IMR-90 (cell line): ENCODE results near the gene MAFB. TPM values are rescaled to one million over a fixed set of nuclear protein-coding genes. Genes with fewer than 3 reads are reported as not detected.

Experiments used
- ATAC-seq: fragments of 200-7000 bp; cut with Tn5 transposase; 2 replicates; pipeline ENCODE4 v1.9.1; 2020; ENCODE audit warnings: low read depth, mild to moderate bottlenecking, moderate library complexity
- BruUV-seq: library from RNA; stranded (reverse); fragments of 400-500 nt; replicated peaks from 2 replicates; lab custom pipeline; 2021; lab: Mats Ljungman, UMichigan
- CTCF ChIA-PET: fragments of 300-600 bp; formaldehyde crosslinking; extraction: SDS; loops from one replicate; lab custom pipeline; 2021; ENCODE audit warnings: antibody characterized with exemption; lab: Yijun Ruan, JAX
- POLR2A ChIA-PET: fragments of 300-600 bp; sonication (Branson Sonifier 250); formaldehyde crosslinking; loops from one replicate; lab custom pipeline; 2022; ENCODE audit warnings: antibody characterized with exemption; ENCODE audit not compliant: unreplicated experiment; lab: Charles Lee
- DNase-seq: peaks from one replicate; pipeline ENCODE4 v3.0.0; 2013
- H2AFZ ChIP-seq: replicated peaks from 2 replicates; pipeline ENCODE3; 2013; ENCODE audit warnings: low read length, mild to moderate bottlenecking; ENCODE audit not compliant: poor library complexity
- H2AK5ac ChIP-seq: 2 replicates; pipeline ENCODE4 v1.6.1; 2013; ENCODE audit warnings: low read depth, low read length, inconsistent platforms
- H2AK9ac ChIP-seq: replicated peaks from 2 replicates; pipeline ENCODE3; 2013; ENCODE audit warnings: mild to moderate bottlenecking, low read depth, low read length, moderate library complexity; ENCODE audit not compliant: poor library complexity
- H2BK120ac ChIP-seq: 2 replicates; pipeline ENCODE4 v1.6.1; 2013; ENCODE audit warnings: low read depth, low read length, inconsistent platforms
- H2BK15ac ChIP-seq: 3 replicates; pipeline ENCODE4 v1.6.1; 2013; ENCODE audit warnings: low read depth, low read length, inconsistent platforms
- H2BK20ac ChIP-seq: 2 replicates; pipeline ENCODE4 v1.6.1; 2013; ENCODE audit warnings: low read depth, mild to moderate bottlenecking, inconsistent platforms, low read length, moderate library complexity
- H2BK5ac ChIP-seq: 2 replicates; pipeline ENCODE4 v1.6.1; 2013; ENCODE audit warnings: mild to moderate bottlenecking, low read depth, low read length, inconsistent platforms; ENCODE audit not compliant: poor library complexity, severe bottlenecking
- H3K14ac ChIP-seq: replicated peaks from 2 replicates; pipeline ENCODE4 v1.6.1; 2013; ENCODE audit warnings: low read depth, low read length, inconsistent platforms
- H3K18ac ChIP-seq: 2 replicates; pipeline ENCODE4 v1.6.1; 2013; ENCODE audit warnings: low read depth, low read length, control low read depth
- H3K23ac ChIP-seq: 2 replicates; pipeline ENCODE4 v1.6.1; 2013; ENCODE audit warnings: low read depth, low read length, inconsistent platforms
- H3K27ac ChIP-seq: 2 replicates; pipeline ENCODE4 v1.5.1; 2013; ENCODE audit warnings: mild to moderate bottlenecking, control low read depth, low read length; ENCODE audit not compliant: insufficient read depth
- H3K27me3 ChIP-seq: 2 replicates; pipeline ENCODE4 v1.6.1; 2013; ENCODE audit warnings: low read length; ENCODE audit not compliant: control insufficient read depth, insufficient read depth
- H3K36me3 ChIP-seq: 2 replicates; pipeline ENCODE4 v1.6.1; 2013; ENCODE audit warnings: low read length, mixed read lengths; ENCODE audit not compliant: control insufficient read depth, insufficient read depth
- H3K4ac ChIP-seq: 2 replicates; pipeline ENCODE4 v1.6.1; 2013; ENCODE audit warnings: low read depth, low read length, inconsistent platforms
- H3K4me1 ChIP-seq: 2 replicates; pipeline ENCODE4 v1.6.1; 2013; ENCODE audit warnings: low read length, mixed read lengths; ENCODE audit not compliant: control insufficient read depth, insufficient read depth
- H3K4me2 ChIP-seq: 2 replicates; pipeline ENCODE4 v1.6.1; 2013; ENCODE audit warnings: low read depth, mild to moderate bottlenecking, control low read depth, low read length, moderate library complexity
- H3K4me3 ChIP-seq: 2 replicates; pipeline ENCODE4 v1.5.1; 2013; ENCODE audit warnings: low read depth, mild to moderate bottlenecking, control low read depth, low read length, moderate library complexity; ENCODE audit not compliant: insufficient read depth
- H3K56ac ChIP-seq: 2 replicates; pipeline ENCODE4 v1.6.1; 2013; ENCODE audit warnings: low read length, inconsistent platforms; ENCODE audit not compliant: insufficient read depth; ENCODE audit errors: extremely low read depth
- H3K79me1 ChIP-seq, 2 experiments: 2 replicates each; pipeline ENCODE4 v1.6.1; 2013; ENCODE audit warnings: low read length in 2 of 2, inconsistent platforms in 1 of 2, low read depth in 1 of 2
- H3K9ac ChIP-seq: 2 replicates; pipeline ENCODE4 v1.6.1; 2013; ENCODE audit warnings: low read depth, low read length, control low read depth
- H3K9me1 ChIP-seq: 2 replicates; pipeline ENCODE4 v1.6.1; 2013; ENCODE audit warnings: low read length, inconsistent platforms; ENCODE audit not compliant: insufficient read depth
- H3K9me3 ChIP-seq: 2 replicates; pipeline ENCODE4 v1.6.1; 2013; ENCODE audit warnings: low read length; ENCODE audit not compliant: control insufficient read depth, insufficient read depth
- H4K20me1 ChIP-seq: 2 replicates; pipeline ENCODE4 v1.6.1; 2013; ENCODE audit warnings: low read length, inconsistent platforms; ENCODE audit not compliant: insufficient read depth
- H4K5ac ChIP-seq: 2 replicates; pipeline ENCODE4 v1.6.1; 2013; ENCODE audit warnings: mild to moderate bottlenecking, low read depth, low read length, control low read depth
- H4K8ac ChIP-seq, 2 experiments: 2 replicates each; pipeline ENCODE4 v1.6.1; 2013; ENCODE audit warnings: low read depth in 2 of 2, low read length in 2 of 2, control low read depth in 1 of 2, inconsistent platforms in 1 of 2
- H4K91ac ChIP-seq: 2 replicates; pipeline ENCODE4 v1.6.1; 2013; ENCODE audit warnings: low read depth, low read length, inconsistent platforms; ENCODE audit not compliant: insufficient read depth
- CEBPB ChIP-seq: IDR thresholded peaks from 2 replicates; pipeline ENCODE4 v1.6.1; 2012; ENCODE audit warnings: low read depth, low read length, improper control_type of control experiment
- CHD1 ChIP-seq: IDR thresholded peaks from 2 replicates; pipeline ENCODE4 v1.6.1; 2012; ENCODE audit warnings: low read depth, low read length, improper control_type of control experiment
- FOS ChIP-seq: fragments of 150-350 bp; IDR thresholded peaks from 2 replicates; pipeline ENCODE4 v1.6.1; 2016; ENCODE audit warnings: low read depth, low read length
- POLR2A ChIP-seq: IDR thresholded peaks from 2 replicates; pipeline ENCODE4 v1.6.1; 2012; ENCODE audit warnings: mild to moderate bottlenecking, low read depth, low read length
- SMC3 ChIP-seq: fragments of 150-350 bp; IDR thresholded peaks from 2 replicates; pipeline ENCODE4 v1.6.1; 2016; ENCODE audit warnings: low read depth, mild to moderate bottlenecking, antibody characterized with exemption, low read length, moderate library complexity
- WGBS, 2 experiments: methylation state at CpG; one replicate each; pipeline versions ENCODE4 v1.1.5 to v1.1.7; 2013; ENCODE audit warnings: missing lambda C conversion rate in 2 of 2; ENCODE audit not compliant: insufficient read length in 1 of 2; ENCODE audit errors: extremely low coverage in 2 of 2; 5-methylcytosine and 5-hydroxymethylcytosine counted together
- dilution Hi-C: fragments of 300-500 bp; cut with HindIII; formaldehyde crosslinking; loops from one replicate; pipeline ENCODE4 v1.14.3; 2018; ENCODE audit warnings: low sequenced_read_pairs; ENCODE audit not compliant: unreplicated experiment
- in situ Hi-C: fragments of 300-500 bp; cut with MboI; formaldehyde crosslinking; loops from 3 replicates; pipeline ENCODE4 v1.14.3; 2019; ENCODE audit warnings: low sequenced_read_pairs, inconsistent platforms, mixed read lengths
- intact Hi-C: fragments of 100-400 bp; cut with micrococcal nuclease; formaldehyde crosslinking; loops from 2 replicates; pipeline ENCODE4 v1.10.0; 2022
- polyA plus RNA-seq, 3 experiments: library from polyadenylated mRNA; depleted of rRNA; stranded (reverse); fragments of >200 nt; gene quantifications; 2 replicates each; pipeline ENCODE4 v1.2.3, GENCODE V29; 2012; ENCODE audit warnings: low replicate concordance in 1 of 3
- total RNA-seq: library from RNA; depleted of rRNA; stranded (reverse); fragments of >200 nt; gene quantifications from 2 replicates; pipeline ENCODE4 v1.2.3, GENCODE V29; 2012
- TF ChIP-seq, protein P1 (sequence below): fragments of 150-350 bp; IDR thresholded peaks from 2 replicates; pipeline ENCODE4 v1.6.1; 2016; ENCODE audit warnings: low read depth, mild to moderate bottlenecking, low read length, moderate library complexity, borderline replicate concordance
- TF ChIP-seq, protein P2 (sequence below): conservative IDR thresholded peaks from 2 replicates; pipeline ENCODE4 v1.5.1; 2012; ENCODE audit warnings: mild to moderate bottlenecking, low read depth, low read length, improper control_type of control experiment

The MAFB gene
- total and polyA plus RNA-seq, 2 of the 4 experiments (the other 2 are of a cell fraction), result 0.07 TPM; not detected in 1

DNA sequence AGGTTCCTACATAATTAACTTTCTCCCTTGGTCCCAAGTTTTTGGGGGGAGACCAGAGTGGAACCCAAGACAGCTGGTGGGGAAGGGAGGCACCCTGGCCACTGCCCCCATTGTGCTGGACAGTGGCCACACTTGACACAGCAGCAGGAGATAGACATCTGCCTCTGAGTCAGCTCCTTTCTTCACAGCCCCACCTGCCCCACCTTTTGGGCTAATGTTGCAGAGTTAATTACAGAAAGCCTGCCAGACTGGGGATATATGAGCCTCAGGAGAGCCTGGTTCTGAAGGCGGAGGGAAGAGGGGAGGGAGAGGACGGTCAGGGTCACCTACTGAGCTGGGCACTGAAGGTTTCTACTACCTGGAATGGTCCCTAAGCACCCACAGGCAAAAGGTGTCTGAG, 50.6 kb downstream of the MAFB start:
- Histone ChIP-seq H3K27me3 (no peaks in the 10 kb centered on the region; the same call in 1 of the 2 replicates), H2BK15ac (no peak overlapping the region), H4K91ac (no peak overlapping the region), H3K14ac (no peak overlapping the region), H3K4me3 (no peak overlapping the region), H3K9me1 (no peaks in the 10 kb centered on the region), H3K9me3 (no peaks in the 10 kb centered on the region), H2BK120ac (no peak overlapping the region), H3K4ac (no peak overlapping the region), H4K20me1 (no peaks in the 10 kb centered on the region), H4K5ac (no peak overlapping the region), H4K8ac (no peak overlapping the region), H2BK5ac (no peak overlapping the region), H3K36me3 (no peaks in the 10 kb centered on the region), H2AK5ac (no peak overlapping the region), H3K23ac (no peak overlapping the region), H3K4me2 (no peak overlapping the region), H2AFZ (no peak overlapping the region), H3K9ac (no peak overlapping the region), H3K4me1 (no peaks in the 10 kb centered on the region), H3K18ac (no peak overlapping the region), H2BK20ac (no peak overlapping the region), H3K27ac (no peak overlapping the region), H2AK9ac (no peak overlapping the region), H3K56ac (no peak overlapping the region), H3K79me1 (no peaks in the 10 kb centered on the region)
- CTCF ChIA-PET, result no interaction called here
- in situ Hi-C loops (no loop called here), intact Hi-C loops (no loop called here), dilution Hi-C loops (no loop called here)
- POLR2A ChIA-PET, result no interaction called here
- ATAC-seq (no peak), DNase-seq (no peak)
- no TSS peak for BruUV-seq
- TF ChIP-seq CEBPB (no peak), SMC3 (no peak), POLR2A (no peak), FOS (no peak), CHD1 (no peak)
- TF ChIP-seq, protein P1, sequence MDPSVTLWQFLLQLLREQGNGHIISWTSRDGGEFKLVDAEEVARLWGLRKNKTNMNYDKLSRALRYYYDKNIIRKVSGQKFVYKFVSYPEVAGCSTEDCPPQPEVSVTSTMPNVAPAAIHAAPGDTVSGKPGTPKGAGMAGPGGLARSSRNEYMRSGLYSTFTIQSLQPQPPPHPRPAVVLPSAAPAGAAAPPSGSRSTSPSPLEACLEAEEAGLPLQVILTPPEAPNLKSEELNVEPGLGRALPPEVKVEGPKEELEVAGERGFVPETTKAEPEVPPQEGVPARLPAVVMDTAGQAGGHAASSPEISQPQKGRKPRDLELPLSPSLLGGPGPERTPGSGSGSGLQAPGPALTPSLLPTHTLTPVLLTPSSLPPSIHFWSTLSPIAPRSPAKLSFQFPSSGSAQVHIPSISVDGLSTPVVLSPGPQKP, result no peak
- TF ChIP-seq, protein P2, sequence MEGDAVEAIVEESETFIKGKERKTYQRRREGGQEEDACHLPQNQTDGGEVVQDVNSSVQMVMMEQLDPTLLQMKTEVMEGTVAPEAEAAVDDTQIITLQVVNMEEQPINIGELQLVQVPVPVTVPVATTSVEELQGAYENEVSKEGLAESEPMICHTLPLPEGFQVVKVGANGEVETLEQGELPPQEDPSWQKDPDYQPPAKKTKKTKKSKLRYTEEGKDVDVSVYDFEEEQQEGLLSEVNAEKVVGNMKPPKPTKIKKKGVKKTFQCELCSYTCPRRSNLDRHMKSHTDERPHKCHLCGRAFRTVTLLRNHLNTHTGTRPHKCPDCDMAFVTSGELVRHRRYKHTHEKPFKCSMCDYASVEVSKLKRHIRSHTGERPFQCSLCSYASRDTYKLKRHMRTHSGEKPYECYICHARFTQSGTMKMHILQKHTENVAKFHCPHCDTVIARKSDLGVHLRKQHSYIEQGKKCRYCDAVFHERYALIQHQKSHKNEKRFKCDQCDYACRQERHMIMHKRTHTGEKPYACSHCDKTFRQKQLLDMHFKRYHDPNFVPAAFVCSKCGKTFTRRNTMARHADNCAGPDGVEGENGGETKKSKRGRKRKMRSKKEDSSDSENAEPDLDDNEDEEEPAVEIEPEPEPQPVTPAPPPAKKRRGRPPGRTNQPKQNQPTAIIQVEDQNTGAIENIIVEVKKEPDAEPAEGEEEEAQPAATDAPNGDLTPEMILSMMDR, result no peak
- no CpG with 5 or more reads among the region's 2 CpGs for WGBS, 2 experiments
